SK-N-SH (cell line): ENCODE results near the gene MCTP1. TPM values are rescaled to one million over a fixed set of nuclear protein-coding genes. Genes with fewer than 3 reads are reported as not detected.

Source experiments
- CTCF ChIA-PET: fragments of 300-600, 350-600 bp; formaldehyde crosslinking; extraction: SDS; loops from one replicate; lab custom pipeline; 2021; lab: Yijun Ruan, JAX
- POLR2A ChIA-PET: fragments of 350-600 bp; sonication (Branson Sonifier 250); formaldehyde crosslinking; extraction: SDS; loops from one replicate; lab custom pipeline; 2020; ENCODE audit warnings: antibody characterized with exemption, inconsistent platforms; lab: Yijun Ruan, JAX
- DNase-seq: peaks from one replicate; pipeline ENCODE4 v3.0.0; 2012
- H2AFZ ChIP-seq: fragments of 200-600 bp; sonication (generic); 2 replicates; pipeline ENCODE4 v1.8.1; 2016; ENCODE audit warnings: antibody characterized with exemption, mild to moderate bottlenecking, low read depth
- H3F3A ChIP-seq: fragments of 200-600 bp; sonication (generic); replicated peaks from 2 replicates; pipeline ENCODE3; 2016; ENCODE audit warnings: antibody characterized with exemption, mild to moderate bottlenecking; ENCODE audit not compliant: insufficient read depth
- H3K27ac ChIP-seq, 2 experiments: fragments of 200-500 bp in 1 of 2; fragments of 200-600 bp in 1 of 2; sonication (Bioruptor generic) in 1 of 2; sonication (generic), shearing (Covaris generic) in 1 of 2; 2 replicates each; pipeline versions ENCODE4 v1.5.1 to v1.6.1; 2014 to 2016; ENCODE audit warnings: low read depth in 2 of 2, inconsistent platforms in 1 of 2, low read length in 1 of 2, mild to moderate bottlenecking in 1 of 2, mixed read lengths in 1 of 2
- H3K27me3 ChIP-seq: fragments of 200-600 bp; sonication (generic), shearing (Covaris generic); 2 replicates; pipeline ENCODE4 v1.6.1; 2016; ENCODE audit warnings: mixed run types; ENCODE audit not compliant: insufficient read depth
- H3K36me3 ChIP-seq, 2 experiments: fragments of 200-500 bp in 1 of 2; fragments of 200-600 bp in 1 of 2; sonication (Bioruptor generic) in 1 of 2; sonication (generic) in 1 of 2; replicated peaks in 1 of 2; 2 replicates each; pipeline versions ENCODE3 to v1.5.1; 2014 to 2016; ENCODE audit warnings: low read length in 1 of 2, mild to moderate bottlenecking in 1 of 2; ENCODE audit not compliant: insufficient read depth in 2 of 2, control insufficient read depth in 1 of 2
- H3K4me1 ChIP-seq, 2 experiments: fragments of 200-500 bp in 1 of 2; fragments of 200-600 bp in 1 of 2; sonication (Bioruptor generic) in 1 of 2; sonication (generic), shearing (Covaris generic) in 1 of 2; 2 replicates each; pipeline versions ENCODE4 v1.5.1 to v1.6.1; 2014 to 2016; ENCODE audit warnings: low read depth in 1 of 2, low read length in 1 of 2, mixed run types in 1 of 2; ENCODE audit not compliant: insufficient read depth in 2 of 2, control insufficient read depth in 1 of 2
- H3K4me2 ChIP-seq: fragments of 200-600 bp; sonication (generic), shearing (Covaris generic); 2 replicates; pipeline ENCODE4 v1.6.1; 2017; ENCODE audit warnings: mixed run types
- H3K4me3 ChIP-seq, 2 experiments: fragments of 200-500 bp in 1 of 2; fragments of 200-600 bp in 1 of 2; sonication (Bioruptor generic) in 1 of 2; sonication (generic), shearing (Covaris generic) in 1 of 2; 2 replicates each; pipeline versions ENCODE4 v1.5.1 to v1.8.1; 2014 to 2016; ENCODE audit warnings: low read depth in 2 of 2, inconsistent platforms in 1 of 2, low read length in 1 of 2, mild to moderate bottlenecking in 1 of 2, mixed read lengths in 1 of 2, moderate library complexity in 1 of 2
- H3K79me2 ChIP-seq: fragments of 200-600 bp; sonication (generic); 2 replicates; pipeline ENCODE4 v1.8.1; 2017; ENCODE audit warnings: mild to moderate bottlenecking; ENCODE audit not compliant: insufficient read depth
- H3K9ac ChIP-seq: fragments of 200-600 bp; sonication (generic); 2 replicates; pipeline ENCODE4 v1.6.1; 2017; ENCODE audit warnings: mixed run types
- H3K9me2 ChIP-seq: fragments of 200-600 bp; sonication (generic); 2 replicates; pipeline ENCODE4 v1.6.1; 2017; ENCODE audit warnings: mixed run types
- H3K9me3 ChIP-seq: fragments of 200-600 bp; sonication (generic); 2 replicates; pipeline ENCODE4 v1.6.1; 2017; ENCODE audit warnings: mixed run types, mild to moderate bottlenecking, moderate library complexity
- H4K20me1 ChIP-seq: fragments of 200-600 bp; sonication (generic); 2 replicates; pipeline ENCODE4 v1.6.1; 2017; ENCODE audit warnings: mild to moderate bottlenecking, mixed run types; ENCODE audit not compliant: insufficient read depth
- CHD2 ChIP-seq: fragments of 150-350 bp; IDR thresholded peaks from 2 replicates; pipeline ENCODE4 v1.6.1; 2018; ENCODE audit warnings: low read length; ENCODE audit not compliant: partially characterized antibody
- EP300 ChIP-seq, 2 experiments: IDR thresholded peaks; 2 replicates each; pipeline versions ENCODE4 v1.4.0 to v1.6.1; 2012; ENCODE audit warnings: borderline replicate concordance in 1 of 2, low read depth in 1 of 2, low read length in 1 of 2
- FOSL2 ChIP-seq: IDR thresholded peaks from 2 replicates; pipeline ENCODE4 v1.4.0; 2012; ENCODE audit warnings: low read depth, mild to moderate bottlenecking, moderate library complexity, borderline replicate concordance
- FOXJ3 ChIP-seq: sonication (generic); formaldehyde crosslinking; IDR thresholded peaks from 2 replicates; pipeline ENCODE4 v1.5.1; 2020; ENCODE audit warnings: mild to moderate bottlenecking, missing genetic modification reagents
- FOXM1 ChIP-seq: IDR thresholded peaks from 2 replicates; pipeline ENCODE4 v1.4.0; 2012; ENCODE audit warnings: low read depth, mild to moderate bottlenecking
- GABPA ChIP-seq: IDR thresholded peaks from 2 replicates; pipeline ENCODE4 v1.4.0; 2012; ENCODE audit warnings: low read depth, mild to moderate bottlenecking
- GATA2 ChIP-seq: sonication (generic); formaldehyde crosslinking; IDR thresholded peaks from 2 replicates; pipeline ENCODE4 v1.5.0; 2020; ENCODE audit warnings: mild to moderate bottlenecking, missing genetic modification reagents
- JUND ChIP-seq: IDR thresholded peaks from 2 replicates; pipeline ENCODE4 v1.4.0; 2012
- NFIC ChIP-seq: IDR thresholded peaks from 2 replicates; pipeline ENCODE4 v1.4.0; 2012; ENCODE audit warnings: borderline replicate concordance
- NRF1 ChIP-seq: IDR thresholded peaks from 2 replicates; pipeline ENCODE4 v1.6.1; 2012; ENCODE audit warnings: low read depth, mild to moderate bottlenecking, low read length
- PBX3 ChIP-seq: IDR thresholded peaks from 2 replicates; pipeline ENCODE4; 2012
- POLR2AphosphoS5 ChIP-seq: IDR thresholded peaks from 2 replicates; pipeline ENCODE4 v1.6.1; 2012; ENCODE audit warnings: low read depth, low read length
- RAD21 ChIP-seq: IDR thresholded peaks from 2 replicates; pipeline ENCODE4 v1.6.1; 2012; ENCODE audit warnings: mild to moderate bottlenecking, low read length
- RCOR1 ChIP-seq: fragments of 150-350 bp; IDR thresholded peaks from 2 replicates; pipeline ENCODE4 v1.6.1; 2017; ENCODE audit warnings: antibody characterized with exemption, low read length
- RFX5 ChIP-seq: IDR thresholded peaks from 2 replicates; pipeline ENCODE4 v1.6.1; 2012; ENCODE audit warnings: mild to moderate bottlenecking, improper control_type of control experiment, low read length
- SIN3A ChIP-seq: IDR thresholded peaks from 2 replicates; pipeline ENCODE4 v1.6.1; 2012; ENCODE audit warnings: low read depth, mild to moderate bottlenecking, low read length, moderate library complexity, borderline replicate concordance
- SMC3 ChIP-seq: IDR thresholded peaks from 2 replicates; pipeline ENCODE4 v1.6.1; 2012; ENCODE audit warnings: low read depth, low read length, improper control_type of control experiment
- TAF1 ChIP-seq: IDR thresholded peaks from 2 replicates; pipeline ENCODE4 v1.6.1; 2012; ENCODE audit warnings: low read depth, mild to moderate bottlenecking, low read length, moderate library complexity, borderline replicate concordance
- TCF12 ChIP-seq: IDR thresholded peaks from 2 replicates; pipeline ENCODE4 v1.4.0; 2012
- USF1 ChIP-seq: IDR thresholded peaks from 2 replicates; pipeline ENCODE4 v1.4.0; 2012; ENCODE audit warnings: low read depth, borderline replicate concordance
- YY1 ChIP-seq: IDR thresholded peaks from 2 replicates; pipeline ENCODE4 v1.4.0; 2012; ENCODE audit warnings: low read depth, mild to moderate bottlenecking
- WGBS: methylation state at CpG from one replicate; pipeline ENCODE4 v1.1.6; 2017; ENCODE audit warnings: low lambda C conversion rate; 5-methylcytosine and 5-hydroxymethylcytosine counted together
- polyA plus RNA-seq, 3 experiments: library from polyadenylated mRNA; depleted of rRNA; stranded (reverse); fragments of >200 nt; gene quantifications; 2 replicates each; pipeline ENCODE4 v1.2.3, GENCODE V29; 2012
- TF ChIP-seq, protein P1 (sequence below): fragments of 150-350 bp; IDR thresholded peaks from 2 replicates; pipeline ENCODE4 v1.6.1; 2017; ENCODE audit warnings: antibody characterized with exemption, low read length, low read depth, borderline replicate concordance

Gene MCTP1
- polyA plus RNA-seq, 1 of the 3 experiments (the other 2 are of a cell fraction): 0.53 TPM

DNA sequence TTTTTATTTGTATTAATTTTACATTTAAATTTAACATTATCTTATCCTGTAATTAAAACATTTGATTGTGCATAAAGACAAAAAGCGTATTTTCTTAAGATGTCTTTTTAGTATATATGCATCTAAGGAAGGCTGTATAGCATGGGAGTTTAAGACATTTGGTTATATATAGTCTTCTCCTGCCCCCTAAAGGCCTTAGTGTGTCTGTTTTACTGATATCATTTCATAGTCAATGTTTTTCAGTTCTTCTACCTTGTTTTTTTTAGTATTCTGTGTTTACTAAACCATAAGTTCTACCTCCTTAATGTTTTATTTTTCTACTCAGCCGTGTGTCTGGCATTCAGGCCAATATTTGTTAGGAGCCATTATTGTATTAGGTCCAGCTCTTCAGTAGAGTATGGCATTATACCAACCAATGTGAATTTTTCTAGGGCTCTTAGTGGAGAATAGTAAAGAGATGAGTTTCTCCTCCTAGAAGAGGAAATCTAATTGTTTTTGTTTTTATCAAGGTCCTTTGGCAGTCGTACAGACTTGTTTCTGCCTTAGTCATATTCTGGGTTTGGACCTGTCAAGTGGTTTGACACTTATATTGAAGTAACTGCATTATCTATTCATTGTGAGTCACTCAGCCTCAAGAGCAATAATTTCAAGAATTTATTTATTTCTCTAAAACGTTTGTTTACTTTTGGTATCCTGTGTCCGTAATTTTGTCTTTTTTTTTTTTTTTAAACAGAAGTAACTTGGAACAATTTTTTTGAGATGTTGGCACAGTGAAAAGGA, 591.7 kb downstream of the MCTP1 start (continued):
- no peak for TF ChIP-seq GABPA
- no peak for TF ChIP-seq FOXM1
- peak; percentile 83 for TF ChIP-seq TCF12
- TF ChIP-seq YY1: peak; percentile 33; the same call in 1 of the 2 replicates
- peak; percentile 91 for TF ChIP-seq PBX3
- TF ChIP-seq NRF1: no peak
- no peak for TF ChIP-seq SIN3A
- TF ChIP-seq, protein P1, sequence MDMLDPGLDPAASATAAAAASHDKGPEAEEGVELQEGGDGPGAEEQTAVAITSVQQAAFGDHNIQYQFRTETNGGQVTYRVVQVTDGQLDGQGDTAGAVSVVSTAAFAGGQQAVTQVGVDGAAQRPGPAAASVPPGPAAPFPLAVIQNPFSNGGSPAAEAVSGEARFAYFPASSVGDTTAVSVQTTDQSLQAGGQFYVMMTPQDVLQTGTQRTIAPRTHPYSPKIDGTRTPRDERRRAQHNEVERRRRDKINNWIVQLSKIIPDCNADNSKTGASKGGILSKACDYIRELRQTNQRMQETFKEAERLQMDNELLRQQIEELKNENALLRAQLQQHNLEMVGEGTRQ: no peak
- TF ChIP-seq RAD21: peak; percentile 74
- peak; percentile 63; the same call in 1 of the 2 replicates for TF ChIP-seq POLR2AphosphoS5
- TF ChIP-seq RCOR1: no peak
- TF ChIP-seq GATA2 (CRISPR knock-in tag): no peak
- TF ChIP-seq NFIC: peak; percentile 95
- TF ChIP-seq FOXJ3 (CRISPR knock-in tag): no peak
- peak; percentile 31; the same call in 1 of the 2 replicates for TF ChIP-seq SMC3
- no peak for TF ChIP-seq RFX5
- peak; percentile 38 to 78; a peak in 2 of 4 replicates for TF ChIP-seq EP300 (IDR thresholded peaks at IDR 0.05; ENCODE audit: borderline replicate concordance in 1 of 2, low read depth in 1 of 2, low read length in 1 of 2)

- Histone ChIP-seq H3K27ac (peak overlapping the region; percentile 50 to 72), H3K4me3 (no peak overlapping the region), H4K20me1 (no peaks in the 10 kb centered on the region), H2AFZ (no peak overlapping the region), H3K9ac (no peak overlapping the region), H3K4me2 (peak overlapping the region; percentile 59), H3K9me3 (no peaks in the 10 kb centered on the region), H3K36me3 (peaks cover 23 to 31% of the 10 kb centered on the region in 2 experiments), H3K27me3 (no peaks in the 10 kb centered on the region), H3K79me2 (no peaks in the 10 kb centered on the region), H3K4me1 (peaks cover 9 to 18% of the 10 kb centered on the region in 2 experiments), H3F3A (peaks cover 39% of the 10 kb centered on the region), H3K9me2 (no peaks in the 10 kb centered on the region)
- POLR2A ChIA-PET: interaction anchor here (0.6 kb wide), 1 partner anchor 1890 kb away, joined by 5 read pairs; no protein-coding TSS in a partner anchor
- CTCF ChIA-PET: interaction anchor here (0.8 to 3.2 kb wide), 23 partner anchors 10 to 1124 kb away, joined by 3 to 15 read pairs (median 4); partner anchors contain the start of genes KIAA0825 and SLF1
- DNase-seq: no peak
- 39% methylated on average over 3 of the region's 3 CpGs for WGBS
- no peak for TF ChIP-seq SMC3
- TF ChIP-seq USF1: no peak
- TF ChIP-seq FOXM1: no peak
- TF ChIP-seq YY1: no peak
- no peak for TF ChIP-seq TCF12
- TF ChIP-seq TAF1: no peak
- TF ChIP-seq JUND: no peak
- TF ChIP-seq CHD2: no peak
- no peak for TF ChIP-seq RAD21
- TF ChIP-seq FOSL2: no peak
- TF ChIP-seq PBX3: no peak
These were observed 592.3 kb downstream of the MCTP1 start for GRCh38 chr5:94692581-94692980.
